H1 (cell line): ENCODE measurements around the gene OR2D2. TPM values are rescaled to one million over a fixed set of nuclear protein-coding genes. Genes with fewer than 3 reads are reported as not detected.
A peak's percentile ranks its signal among the peaks of the same experiment; 100 is the strongest.

Source experiments
- CTCF ChIA-PET: fragments of 300-600 bp; sonication (Branson Sonifier 250); formaldehyde crosslinking; loops from one replicate; lab custom pipeline; 2021; ENCODE audit not compliant: partially characterized antibody; lab: Charles Lee
- POLR2A ChIA-PET: fragments of 300-600 bp; sonication (Branson Sonifier 250); formaldehyde crosslinking; loops from one replicate; lab custom pipeline; 2021; ENCODE audit warnings: inconsistent platforms; ENCODE audit not compliant: partially characterized antibody; lab: Charles Lee
- DNase-seq, 2 experiments: peaks; one replicate each; pipeline versions ENCODE4 v3.0.0 to v3.0.0-alpha.2; 2010 to 2022; ENCODE audit warnings: low spot score in 2 of 2, low read depth in 1 of 2, mixed read lengths in 1 of 2
- FAIRE-seq: peaks from 2 replicates; lab custom pipeline; 2011; peaks lifted over from hg19 to GRCh38; lab: Jason Lieb, UNC
- H2AFZ ChIP-seq: 2 replicates; pipeline ENCODE4 v1.8.1; 2012; ENCODE audit warnings: low read length, inconsistent platforms
- H2AK5ac ChIP-seq: 2 replicates; pipeline ENCODE4 v1.6.1; 2013; ENCODE audit warnings: low read depth, low read length
- H2BK120ac ChIP-seq: replicated peaks from 2 replicates; pipeline ENCODE3; 2013; ENCODE audit warnings: low read depth, low read length, inconsistent platforms
- H2BK12ac ChIP-seq: 2 replicates; pipeline ENCODE4 v1.6.1; 2013; ENCODE audit warnings: low read depth, low read length
- H2BK15ac ChIP-seq: 2 replicates; pipeline ENCODE4 v1.6.1; 2013; ENCODE audit warnings: low read length
- H2BK20ac ChIP-seq: 2 replicates; pipeline ENCODE4 v1.6.1; 2013; ENCODE audit warnings: low read length
- H2BK5ac ChIP-seq: 2 replicates; pipeline ENCODE4 v1.6.1; 2013; ENCODE audit warnings: low read depth, low read length
- H3K14ac ChIP-seq: 2 replicates; pipeline ENCODE4 v1.6.1; 2013; ENCODE audit warnings: inconsistent platforms; ENCODE audit not compliant: insufficient read length
- H3K18ac ChIP-seq: 2 replicates; pipeline ENCODE4 v1.6.1; 2013; ENCODE audit warnings: low read length; ENCODE audit errors: extremely low read depth
- H3K23ac ChIP-seq: 2 replicates; pipeline ENCODE4 v1.6.1; 2013; ENCODE audit warnings: inconsistent platforms; ENCODE audit not compliant: insufficient read length
- H3K23me2 ChIP-seq: 2 replicates; pipeline ENCODE4 v1.6.1; 2013; ENCODE audit warnings: low read depth, low read length
- H3K27ac ChIP-seq: 2 replicates; pipeline ENCODE4 v1.6.1; 2011; ENCODE audit warnings: low read depth, low read length, inconsistent platforms
- H3K27me3 ChIP-seq, 4 experiments: replicated peaks in 1 of 4; 1 replicate in 1 of 4; 2 replicates in 3 of 4; pipeline versions ENCODE4 v1.6.1 to v1.8.1; 2011 to 2013; ENCODE audit warnings: low read length in 3 of 4, mild to moderate bottlenecking in 3 of 4, inconsistent platforms in 2 of 4, mixed read lengths in 2 of 4, moderate library complexity in 1 of 4; ENCODE audit not compliant: control insufficient read depth in 3 of 4, insufficient read depth in 3 of 4; ENCODE audit errors: extremely low read depth in 1 of 4
- H3K36me3 ChIP-seq, 4 experiments: 2 replicates each; pipeline versions ENCODE4 v1.6.1 to v1.8.1; 2011 to 2013; ENCODE audit warnings: mild to moderate bottlenecking in 4 of 4, low read length in 3 of 4, moderate library complexity in 2 of 4, control low read depth in 1 of 4, inconsistent platforms in 1 of 4; ENCODE audit not compliant: insufficient read depth in 4 of 4, control insufficient read depth in 2 of 4
- H3K4ac ChIP-seq: replicated peaks from 2 replicates; pipeline ENCODE3; 2013; ENCODE audit warnings: low read length, low read depth, mixed read lengths, inconsistent platforms; ENCODE audit not compliant: insufficient read length
- H3K4me1 ChIP-seq, 4 experiments: replicated peaks in 1 of 4; 1 replicate in 1 of 4; 2 replicates in 3 of 4; pipeline versions ENCODE4 v1.6.1 to v1.8.1; 2011 to 2013; ENCODE audit warnings: low read length in 3 of 4, inconsistent platforms in 2 of 4, mixed read lengths in 1 of 4; ENCODE audit not compliant: insufficient read depth in 4 of 4, control insufficient read depth in 3 of 4
- H3K4me2 ChIP-seq, 2 experiments: 2 replicates each; pipeline versions ENCODE4 v1.6.1 to v1.8.1; 2011 to 2013; ENCODE audit warnings: low read depth in 2 of 2, low read length in 2 of 2, control low read depth in 1 of 2, inconsistent platforms in 1 of 2, mild to moderate bottlenecking in 1 of 2; ENCODE audit not compliant: insufficient read depth in 1 of 2
- H3K4me3 ChIP-seq, 4 experiments: fragments of 200-600, 300-600 bp in 1 of 4; sonication (generic), shearing (Covaris generic), sonication (Bioruptor Twin) in 1 of 4; 2 replicates each; pipeline versions ENCODE4 v1.5.1 to v1.8.1; 2011 to 2016; ENCODE audit warnings: low read length in 4 of 4, low read depth in 3 of 4, control low read depth in 2 of 4, inconsistent platforms in 2 of 4, mild to moderate bottlenecking in 2 of 4, mixed read lengths in 1 of 4, moderate library complexity in 1 of 4; ENCODE audit not compliant: insufficient read depth in 2 of 4; ENCODE audit errors: extremely low read depth in 1 of 4
- H3K56ac ChIP-seq: replicated peaks from 2 replicates; pipeline ENCODE3; 2013; ENCODE audit warnings: low read depth, mild to moderate bottlenecking, mixed read lengths, low read length, inconsistent platforms; ENCODE audit not compliant: insufficient read length
- H3K79me1 ChIP-seq: 2 replicates; pipeline ENCODE4 v1.6.1; 2013; ENCODE audit warnings: low read depth, low read length, control low read depth
- H3K79me2 ChIP-seq, 2 experiments: 2 replicates each; pipeline versions ENCODE4 v1.6.1 to v1.8.1; 2012 to 2013; ENCODE audit warnings: low read length in 2 of 2, mild to moderate bottlenecking in 2 of 2, inconsistent platforms in 1 of 2; ENCODE audit not compliant: insufficient read depth in 2 of 2, control insufficient read depth in 1 of 2
- H3K9ac ChIP-seq, 4 experiments: replicated peaks in 1 of 4; 1 replicate in 1 of 4; 2 replicates in 3 of 4; pipeline versions ENCODE4 v1.6.1 to v1.8.1; 2011 to 2013; ENCODE audit warnings: low read depth in 3 of 4, low read length in 3 of 4, control low read depth in 2 of 4, mild to moderate bottlenecking in 2 of 4, moderate library complexity in 2 of 4, inconsistent platforms in 1 of 4; ENCODE audit errors: extremely low read depth in 1 of 4
- H3K9me3 ChIP-seq, 2 experiments: 2 replicates each; pipeline versions ENCODE4 v1.6.1 to v1.8.1; 2012 to 2013; ENCODE audit warnings: mild to moderate bottlenecking in 2 of 2, moderate library complexity in 2 of 2, control low read depth in 1 of 2, inconsistent platforms in 1 of 2, low read depth in 1 of 2, low read length in 1 of 2, mixed read lengths in 1 of 2; ENCODE audit not compliant: insufficient read depth in 2 of 2
- H4K20me1 ChIP-seq, 2 experiments: replicated peaks in 1 of 2; 2 replicates each; pipeline versions ENCODE3 to v1.8.1; 2011 to 2013; ENCODE audit warnings: inconsistent platforms in 2 of 2, low read length in 2 of 2, mild to moderate bottlenecking in 1 of 2; ENCODE audit not compliant: insufficient read depth in 2 of 2, control insufficient read depth in 1 of 2
- H4K5ac ChIP-seq: 2 replicates; pipeline ENCODE4 v1.6.1; 2013; ENCODE audit warnings: low read length, low read depth, mixed read lengths, inconsistent platforms; ENCODE audit not compliant: insufficient read length
- H4K8ac ChIP-seq: 2 replicates; pipeline ENCODE4 v1.8.0; 2013; ENCODE audit warnings: mild to moderate bottlenecking, moderate library complexity, low read length, inconsistent platforms; ENCODE audit not compliant: insufficient read depth; ENCODE audit errors: extremely low read depth
- H4K91ac ChIP-seq: replicated peaks from 2 replicates; pipeline ENCODE3; 2013; ENCODE audit warnings: low read length, mixed read lengths, inconsistent platforms; ENCODE audit not compliant: insufficient read length
- ATF2 ChIP-seq: IDR thresholded peaks from 2 replicates; pipeline ENCODE4 v1.6.1; 2012; ENCODE audit warnings: low read length, inconsistent platforms
- CTBP2 ChIP-seq: IDR thresholded peaks from 2 replicates; pipeline ENCODE4 v1.7.0; 2011; ENCODE audit warnings: borderline replicate concordance, mild to moderate bottlenecking, moderate library complexity, mixed read lengths, low read length; ENCODE audit not compliant: insufficient read depth, insufficient read length
- EP300 ChIP-seq, 2 experiments: IDR thresholded peaks; 1 replicate in 1 of 2; 2 replicates in 1 of 2; pipeline ENCODE4 v1.6.1; 2011 to 2012; ENCODE audit warnings: low read depth in 2 of 2, low read length in 2 of 2, mild to moderate bottlenecking in 2 of 2, borderline replicate concordance in 1 of 2, inconsistent platforms in 1 of 2, moderate library complexity in 1 of 2
- KDM1A ChIP-seq: fragments of 200-600, 300-600 bp; sonication (generic); IDR thresholded peaks from 2 replicates; pipeline ENCODE4 v1.7.1; 2016; ENCODE audit warnings: mild to moderate bottlenecking, low read length, borderline replicate concordance
- POLR2A ChIP-seq, 2 experiments: IDR thresholded peaks; 1 replicate in 1 of 2; 2 replicates in 1 of 2; pipeline ENCODE4 v1.6.1; 2011; ENCODE audit warnings: low read depth in 2 of 2, low read length in 2 of 2, mild to moderate bottlenecking in 2 of 2; ENCODE audit errors: control extremely low read depth in 1 of 2
- TEAD4 ChIP-seq: IDR thresholded peaks from 2 replicates; pipeline ENCODE4 v1.6.1; 2012; ENCODE audit warnings: low read depth, low read length, inconsistent platforms, mixed read lengths
- WGBS, 2 experiments: shearing (Covaris generic) in 1 of 2; methylation state at CpG; one replicate each; pipeline versions ENCODE4 v1.1.6 to v1.1.7; 2013 to 2015; ENCODE audit warnings: low lambda C conversion rate in 2 of 2, mixed read lengths in 2 of 2, inconsistent platforms in 1 of 2, low coverage in 1 of 2, missing lambda C conversion rate in 1 of 2; ENCODE audit not compliant: insufficient replicate concordance in 2 of 2, insufficient coverage in 1 of 2, insufficient read length in 1 of 2; ENCODE audit errors: extremely low coverage in 1 of 2, missing lambda C conversion rate in 1 of 2; 5-methylcytosine and 5-hydroxymethylcytosine counted together
- polyA plus RNA-seq, 7 experiments: library from polyadenylated mRNA; depleted of rRNA in 3 of 7; stranded (reverse) in 5 of 7; unstranded in 2 of 7; fragments of >200 nt in 5 of 7; fragments of 200-250 nt in 2 of 7; gene quantifications; 1 replicate in 5 of 7; 2 replicates in 1 of 7; 4 replicates in 1 of 7; pipeline versions ENCODE4 v1.2.1 to v1.2.3, GENCODE V29; 2011 to 2013; ENCODE audit warnings: missing spikeins in 2 of 7, mixed read lengths in 2 of 7
- total RNA-seq: library from RNA; stranded (reverse); fragmentation: NEBNext Ultra II Directional; extraction: Animal tissue kit (Norgen Biotek cat#: 25700); gene quantifications from 2 replicates; pipeline ENCODE4 v1.2.1, GENCODE V29; 2021

The OR2D2 gene
- total and polyA plus RNA-seq, 2 of the 8 experiments (the other 6 are each of a cell fraction or from before 2014, with no cell fraction given), result 0.15 TPM; not detected in 1

- H3K9me3 ChIP-seq, result no peaks in the 10 kb centered on the region
- no peak overlapping the region for H2AK5ac ChIP-seq
- H3K23ac ChIP-seq, result no peak overlapping the region
- no peak overlapping the region for H3K27ac ChIP-seq
- no peak overlapping the region for H3K18ac ChIP-seq
- no peaks in the 10 kb centered on the region for H3K36me3 ChIP-seq
- no peak overlapping the region for H3K4me3 ChIP-seq
- no peak overlapping the region for H2AFZ ChIP-seq
- no peaks in the 10 kb centered on the region for H3K27me3 ChIP-seq
- H3K56ac ChIP-seq, result no peak overlapping the region
- no peaks in the 10 kb centered on the region for H3K79me2 ChIP-seq
- 92% methylated on average over 4 of the region's 4 CpGs; no CpG with 5 or more reads in 1 of the 2 experiments for WGBS, 2 experiments
- no peaks in the 10 kb centered on the region for H3K4me1 ChIP-seq
- no peak overlapping the region for H3K14ac ChIP-seq
- CTCF ChIA-PET, result interaction anchor here (0.6 to 2.3 kb wide), 7 partner anchors 21 to 638 kb away, joined by 3 to 9 read pairs (median 3); no protein-coding TSS in a partner anchor
- no peaks in the 10 kb centered on the region for H3K79me1 ChIP-seq
- no peak overlapping the region for H4K8ac ChIP-seq
- TF ChIP-seq KDM1A, result peak; percentile 49; the same call in 1 of the 2 replicates
- no peak for TF ChIP-seq EP300 (IDR thresholded peaks at IDR 0.05; ENCODE audit: borderline replicate concordance in 1 of 2, low read depth in 2 of 2, low read length in 2 of 2)
- TF ChIP-seq POLR2A (IDR thresholded peaks at IDR 0.05; ENCODE audit: control extremely low read depth in 1 of 2, low read depth in 2 of 2, low read length in 2 of 2), result no peak
- no peak for TF ChIP-seq ATF2
- no peak for TF ChIP-seq CTBP2
- TF ChIP-seq TEAD4, result no peak
- no peak for DNase-seq
- H2BK20ac ChIP-seq, result no peak overlapping the region
- no peak overlapping the region for H2BK12ac ChIP-seq
- H2BK120ac ChIP-seq, result no peak overlapping the region
- POLR2A ChIA-PET, result interaction anchor here (1.5 kb wide), 1 partner anchor 38 kb away, joined by 4 read pairs; the partner anchor contains the start of gene ZNF215
- H4K5ac ChIP-seq, result no peak overlapping the region
- H3K23me2 ChIP-seq, result no peaks in the 10 kb centered on the region
- no peak overlapping the region for H2BK15ac ChIP-seq
- no peak overlapping the region for H3K4ac ChIP-seq
- no peak overlapping the region for H3K9ac ChIP-seq
- H4K20me1 ChIP-seq, result no peaks in the 10 kb centered on the region
- no peak overlapping the region for H3K4me2 ChIP-seq
- H2BK5ac ChIP-seq, result no peak overlapping the region
- FAIRE-seq, result no peak
- no peak overlapping the region for H4K91ac ChIP-seq
These were observed 3.5 kb downstream of the OR2D2 start for GRCh38 chr11:6888830-6889229.
